KMS-11 (cell line): ENCODE data around the gene GARIN5B.

Experiments used
- H2AFZ ChIP-seq: fragments of 200-600 bp; sonication (generic); 2 replicates; pipeline ENCODE4 v1.6.1; 2016; ENCODE audit warnings: antibody characterized with exemption, mixed run types, low read depth
- H3K27ac ChIP-seq: fragments of 200-600 bp; sonication (generic); 2 replicates; pipeline ENCODE4 v1.6.1; 2016; ENCODE audit warnings: mild to moderate bottlenecking, mixed run types
- H3K27me3 ChIP-seq: fragments of 200-600 bp; sonication (generic); 2 replicates; pipeline ENCODE4 v1.6.1; 2017; ENCODE audit warnings: mild to moderate bottlenecking, low read depth, mixed run types, moderate library complexity; ENCODE audit not compliant: insufficient read depth
- H3K36me3 ChIP-seq: fragments of 200-600 bp; sonication (generic); 2 replicates; pipeline ENCODE4 v1.6.1; 2017; ENCODE audit warnings: mild to moderate bottlenecking, mixed run types; ENCODE audit not compliant: insufficient read depth
- H3K4me1 ChIP-seq: fragments of 200-600 bp; sonication (generic); 2 replicates; pipeline ENCODE4 v1.6.1; 2016; ENCODE audit warnings: mild to moderate bottlenecking, low read depth, mixed run types; ENCODE audit not compliant: poor library complexity, severe bottlenecking
- H3K4me2 ChIP-seq: fragments of 200-600 bp; sonication (generic); 2 replicates; pipeline ENCODE4 v1.7.0; 2016; ENCODE audit warnings: mild to moderate bottlenecking, mixed run types
- H3K4me3 ChIP-seq: fragments of 200-600 bp; sonication (generic); IDR thresholded peaks from 2 replicates; pipeline ENCODE4 v1.6.1; 2017; ENCODE audit warnings: low read depth, low read length, mixed read lengths; ENCODE audit not compliant: insufficient read depth
- H3K79me2 ChIP-seq: fragments of 200-600 bp; sonication (generic); 2 replicates; pipeline ENCODE4 v1.6.1; 2016; ENCODE audit warnings: low read depth, mixed run types; ENCODE audit not compliant: insufficient read depth
- H3K9ac ChIP-seq: fragments of 200-600 bp; sonication (generic); 2 replicates; pipeline ENCODE4 v1.6.1; 2016; ENCODE audit warnings: mild to moderate bottlenecking, mixed run types
- H4K20me1 ChIP-seq: fragments of 200-600 bp; sonication (generic); 2 replicates; pipeline ENCODE4 v1.6.1; 2016; ENCODE audit warnings: mild to moderate bottlenecking, mixed run types; ENCODE audit not compliant: insufficient read depth
- CTCF ChIP-seq: fragments of 200-600 bp; sonication (generic); conservative IDR thresholded peaks from 2 replicates; pipeline ENCODE4 v1.6.1; 2017; ENCODE audit warnings: low read depth, mild to moderate bottlenecking, antibody characterized with exemption, low read length, moderate library complexity, mixed read lengths

GARIN5B gene

GRCh38 chr19:55340784-55341147, 22.3 kb downstream of the GARIN5B start:
- Histone ChIP-seq H3K27ac (peak overlapping the region; percentile 72), H3K4me1 (peaks cover 12% of the 10 kb centered on the region)
- peak; percentile 45; the same call in 1 of the 2 replicates for TF ChIP-seq CTCF

GRCh38 chr19:55339889-55340783, 22.9 kb downstream of the GARIN5B start:
- Histone ChIP-seq H3K9ac (peak overlapping the region; percentile 77), H2AFZ (peak overlapping the region; percentile 57; the same call in 1 of the 2 replicates), H4K20me1 (no peaks in the 10 kb centered on the region), H3K4me3 (peak overlapping the region; percentile 54), H3K79me2 (peaks cover 11% of the 10 kb centered on the region), H3K4me2 (peak overlapping the region; percentile 97), H3K27me3 (peaks cover 17% of the 10 kb centered on the region), H3K4me1 (peaks cover 12% of the 10 kb centered on the region), H3K36me3 (no peaks in the 10 kb centered on the region), H3K27ac (peak overlapping the region; percentile 72)
- TF ChIP-seq CTCF = no peak

More at GRCh38 chr19:55340784-55341147, 22.3 kb downstream of the GARIN5B start:
- H3K79me2 ChIP-seq = peaks cover 11% of the 10 kb centered on the region
- H3K9ac ChIP-seq = peak overlapping the region; percentile 77
- peak overlapping the region; percentile 57 for H2AFZ ChIP-seq
- H3K27me3 ChIP-seq = peaks cover 11% of the 10 kb centered on the region; the same call in 1 of the 2 replicates
- H3K4me2 ChIP-seq = peak overlapping the region; percentile 97
- peak overlapping the region; percentile 54 for H3K4me3 ChIP-seq
- H3K36me3 ChIP-seq = no peaks in the 10 kb centered on the region
- no peaks in the 10 kb centered on the region for H4K20me1 ChIP-seq

GRCh38 chr19:55339105-55339888, 23.8 kb downstream of the GARIN5B start, which contains the start of gene KMT5C:
Gene KMT5C (plus strand): TSS chr19:55339876. CDS start chr19:55341937, 2,061 bp downstream.
- no peaks in the 10 kb centered on the region for H3K36me3 ChIP-seq
- peak within 1 kb of the TSS; percentile 99 for H3K4me2 ChIP-seq
- H3K79me2 ChIP-seq = peaks cover 11% of the 10 kb centered on the region
- no peak for TF ChIP-seq CTCF
- peak within 1 kb of the TSS; percentile 95 for H2AFZ ChIP-seq
- peak within 1 kb of the TSS; percentile 54 for H3K4me3 ChIP-seq
- peak within 1 kb of the TSS; percentile 99 for H3K9ac ChIP-seq
- peaks cover 21% of the 10 kb centered on the region for H3K27me3 ChIP-seq
- H3K27ac ChIP-seq = peak within 1 kb of the TSS; percentile 99
- H4K20me1 ChIP-seq = no peaks in the 10 kb centered on the region
- H3K4me1 ChIP-seq = peaks cover 12% of the 10 kb centered on the region

- H3K4me2 ChIP-seq = no peak overlapping the region
- H3K4me3 ChIP-seq = no peak overlapping the region
- no peak for TF ChIP-seq CTCF
- no peak overlapping the region for H2AFZ ChIP-seq
- no peak overlapping the region for H3K9ac ChIP-seq
- H3K36me3 ChIP-seq = no peaks in the 10 kb centered on the region
- peaks cover 12% of the 10 kb centered on the region for H3K4me1 ChIP-seq
- H3K79me2 ChIP-seq = peaks cover 11% of the 10 kb centered on the region
- no peaks in the 10 kb centered on the region for H4K20me1 ChIP-seq
- no peak overlapping the region for H3K27ac ChIP-seq
- H3K27me3 ChIP-seq = peaks cover 37% of the 10 kb centered on the region
Observed at GRCh38 chr19:55336101-55336500, 27.0 kb downstream of the GARIN5B start.
